HG02943 (cell line): ENCODE measurements around the gene TBXA2R.
"Not testable (repeated sequence)": the region's sequence is repeated elsewhere in the genome, so short reads cannot be mapped to it uniquely, and the experiment has no call there.

ENCODE experiments used
- ATAC-seq: cut with Tn5 transposase; IDR thresholded peaks from one replicate; pipeline ENCODE4 v1.9.1; 2021; ENCODE audit warnings: mild to moderate bottlenecking, low read depth, moderate library complexity; ENCODE audit not compliant: unreplicated experiment

Gene TBXA2R

DNA sequence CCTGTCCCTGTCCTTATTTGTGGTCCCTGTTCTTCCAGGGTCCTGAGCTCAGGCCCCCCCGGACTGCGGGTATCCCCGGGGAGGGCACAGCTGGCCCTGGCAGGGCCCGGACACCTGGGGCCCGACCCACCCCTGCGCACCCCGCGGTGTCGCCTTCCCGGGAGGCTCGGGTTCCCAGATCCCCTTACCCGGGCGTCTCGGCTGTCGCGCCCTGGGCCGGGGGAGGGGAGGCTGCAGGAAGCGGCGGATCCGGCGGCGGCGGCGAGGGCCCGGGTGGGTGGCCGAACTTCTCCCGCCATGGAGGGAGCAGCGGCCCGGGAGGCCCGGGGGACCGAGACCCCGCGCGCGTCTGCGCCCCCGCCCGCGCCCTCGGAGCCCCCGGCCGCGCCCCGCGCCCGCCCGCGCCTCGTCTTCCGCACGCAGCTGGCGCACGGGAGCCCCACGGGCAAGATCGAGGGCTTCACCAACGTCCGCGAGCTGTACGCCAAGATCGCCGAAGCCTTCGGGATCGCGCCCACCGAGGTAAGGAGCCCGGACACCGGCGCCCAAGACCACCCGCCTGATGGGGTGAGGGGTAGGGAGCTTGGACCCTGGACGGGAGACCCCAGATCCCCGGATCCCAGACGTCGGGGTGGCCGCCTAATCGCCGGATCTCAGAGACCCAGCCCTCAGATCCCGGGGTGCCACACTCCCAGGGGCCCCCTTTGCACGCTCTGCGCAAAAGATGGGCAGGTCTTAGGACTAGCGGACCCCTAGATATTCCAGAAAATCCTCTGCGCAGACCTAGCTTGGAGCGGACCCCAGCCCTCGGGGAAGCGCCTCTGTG is 21.2 kb downstream of the TBXA2R start, which contains the start of gene GIPC3:
TSS of gene GIPC3 (plus strand) at position 178 of the 826 bp plus-strand sequence. CDS start at position 298, 120 bp downstream.
- ATAC-seq: no peak

DNA sequence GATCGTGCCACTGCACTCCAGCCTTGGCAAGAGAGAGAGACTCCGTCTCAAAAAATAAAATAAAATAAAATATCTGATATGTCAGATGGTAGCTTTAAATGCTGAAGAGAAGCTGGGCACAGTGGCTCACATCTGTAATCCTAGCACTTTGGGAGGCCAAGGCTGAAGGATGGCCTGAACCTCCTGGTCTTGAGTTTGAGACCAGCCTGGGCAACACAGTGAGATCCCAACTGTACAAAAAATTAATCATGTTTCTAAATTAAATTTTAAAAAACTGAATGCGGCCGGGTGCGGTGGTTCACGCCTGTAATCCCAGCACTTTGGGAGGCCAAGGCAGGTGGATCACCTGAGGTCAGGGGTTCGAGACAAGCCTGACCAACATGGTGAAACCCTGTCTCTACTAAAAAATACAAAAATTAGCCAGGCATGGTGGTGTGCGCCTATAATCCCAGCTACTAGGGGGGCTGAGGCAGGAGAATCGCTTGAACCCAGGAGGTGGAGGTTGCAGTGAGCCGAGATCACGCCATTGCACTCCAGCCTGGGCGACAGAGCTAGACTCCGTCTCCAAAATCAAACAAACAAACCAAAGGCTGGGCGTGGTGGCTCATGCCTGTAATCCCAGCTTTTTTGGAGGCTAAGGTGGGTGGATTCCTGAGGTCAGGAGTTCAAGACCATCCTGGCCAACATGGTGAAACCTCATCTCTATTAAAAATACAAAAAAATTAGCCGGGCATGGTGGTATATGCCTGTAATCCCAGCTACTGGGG is 22.5 kb downstream of the TBXA2R start:
- ATAC-seq: not testable (repeated sequence)

DNA sequence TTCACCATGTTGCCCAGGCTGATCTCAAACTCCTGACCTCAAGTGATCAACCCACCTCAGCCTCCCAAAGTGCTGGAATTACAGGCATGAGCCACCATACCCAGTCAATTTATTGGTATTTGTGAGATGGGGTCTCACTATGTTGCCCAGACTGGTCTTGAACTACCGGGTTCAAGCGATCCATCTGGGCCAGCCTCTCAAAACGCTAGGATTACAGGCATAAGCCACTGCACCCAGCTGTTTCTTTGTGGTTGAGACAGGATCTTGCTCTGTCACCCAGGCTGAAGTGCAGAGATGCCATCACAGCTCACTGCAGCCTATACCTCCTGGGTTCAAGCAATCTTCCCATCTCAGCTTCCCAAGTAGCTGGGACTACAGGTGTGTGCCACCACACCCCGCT is 24.9 kb downstream of the TBXA2R start:
- ATAC-seq: not testable (repeated sequence)

DNA sequence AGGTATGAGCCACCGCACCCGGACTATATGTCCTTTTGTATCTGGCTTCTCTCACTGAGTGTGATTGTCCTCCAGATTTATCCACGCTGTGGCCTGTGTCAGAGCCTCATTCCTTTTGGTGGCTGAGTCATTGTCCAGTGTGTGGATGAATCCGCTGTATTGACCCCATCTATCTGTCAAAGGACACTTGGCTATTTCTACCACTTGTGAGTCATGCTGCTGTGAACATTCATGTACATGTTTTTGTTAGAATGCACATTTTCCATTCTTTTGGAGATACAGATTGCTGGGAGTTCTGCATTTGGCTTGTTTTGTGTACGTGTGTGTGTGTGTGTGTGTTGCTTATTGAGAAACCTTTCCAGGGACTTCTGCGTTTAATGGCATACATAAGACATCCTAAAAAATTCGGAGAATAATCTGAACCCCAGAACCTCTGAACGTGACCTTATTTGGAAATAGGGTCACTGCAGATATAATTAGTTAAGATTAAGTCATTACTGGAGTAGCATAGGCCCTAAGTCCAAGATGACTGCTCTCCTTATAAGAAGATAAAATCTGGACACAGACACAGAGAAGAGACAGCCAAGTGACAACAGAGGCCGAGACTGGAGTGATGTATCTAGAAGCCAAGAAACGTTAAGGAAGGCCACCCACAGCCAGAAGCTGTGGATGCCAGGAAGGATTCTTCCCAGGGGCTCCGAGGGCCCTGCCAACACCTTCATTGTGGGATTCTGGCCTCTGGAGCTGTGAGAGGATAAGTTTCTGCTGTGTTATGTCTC is 26.3 kb downstream of the TBXA2R start:
- no peak for ATAC-seq

DNA sequence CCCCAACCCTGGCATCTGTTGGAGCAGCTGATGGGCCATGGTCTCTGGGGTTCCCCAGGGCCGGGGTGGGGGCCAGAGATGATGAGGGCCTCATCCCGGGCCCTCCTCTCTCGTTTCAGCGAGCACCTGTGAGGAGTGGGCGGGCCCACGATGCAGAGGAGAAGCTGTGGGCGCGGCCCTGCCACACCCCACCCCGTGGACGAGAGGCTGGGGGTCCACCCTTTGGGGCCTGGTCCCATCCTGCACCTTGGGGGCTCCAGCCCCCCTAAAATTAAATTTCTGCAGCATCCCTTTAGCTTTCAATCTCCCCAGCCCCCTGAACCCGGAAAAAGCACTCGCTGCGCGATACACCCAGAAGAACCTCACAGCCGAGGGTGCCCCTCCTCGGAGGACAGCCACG is 28.3 kb downstream of the TBXA2R start:
- no peak for ATAC-seq

DNA sequence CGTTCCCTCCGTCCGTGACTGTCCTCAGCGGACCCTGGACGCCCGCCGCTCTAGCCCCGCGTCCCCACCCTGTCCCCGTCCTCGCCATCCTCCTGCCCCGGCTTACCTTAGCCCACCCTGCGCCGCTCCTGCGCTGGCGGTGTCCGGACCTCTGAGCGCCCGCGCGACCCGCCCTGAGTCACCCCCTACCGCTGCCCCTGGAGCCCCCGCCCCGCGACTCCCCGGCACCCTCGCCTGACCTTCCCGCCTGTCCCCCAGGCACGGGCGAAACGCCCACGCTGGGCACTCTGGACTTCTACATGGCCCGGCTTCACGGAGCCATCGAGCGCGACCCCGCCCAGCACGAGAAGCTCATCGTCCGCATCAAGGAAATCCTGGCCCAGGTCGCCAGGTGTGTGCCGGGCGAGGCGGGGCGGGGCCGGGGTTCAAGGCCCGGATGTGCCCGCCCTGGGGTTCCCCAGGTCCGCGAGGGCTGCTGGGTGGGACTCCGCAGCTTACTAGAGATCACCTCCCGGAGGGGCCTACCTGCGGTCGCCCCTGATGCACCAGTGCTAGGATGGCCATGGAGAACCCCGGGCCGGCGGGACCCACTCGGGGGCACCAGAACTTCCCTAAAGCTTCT is 28.8 kb downstream of the TBXA2R start:
- ATAC-seq: no peak

DNA sequence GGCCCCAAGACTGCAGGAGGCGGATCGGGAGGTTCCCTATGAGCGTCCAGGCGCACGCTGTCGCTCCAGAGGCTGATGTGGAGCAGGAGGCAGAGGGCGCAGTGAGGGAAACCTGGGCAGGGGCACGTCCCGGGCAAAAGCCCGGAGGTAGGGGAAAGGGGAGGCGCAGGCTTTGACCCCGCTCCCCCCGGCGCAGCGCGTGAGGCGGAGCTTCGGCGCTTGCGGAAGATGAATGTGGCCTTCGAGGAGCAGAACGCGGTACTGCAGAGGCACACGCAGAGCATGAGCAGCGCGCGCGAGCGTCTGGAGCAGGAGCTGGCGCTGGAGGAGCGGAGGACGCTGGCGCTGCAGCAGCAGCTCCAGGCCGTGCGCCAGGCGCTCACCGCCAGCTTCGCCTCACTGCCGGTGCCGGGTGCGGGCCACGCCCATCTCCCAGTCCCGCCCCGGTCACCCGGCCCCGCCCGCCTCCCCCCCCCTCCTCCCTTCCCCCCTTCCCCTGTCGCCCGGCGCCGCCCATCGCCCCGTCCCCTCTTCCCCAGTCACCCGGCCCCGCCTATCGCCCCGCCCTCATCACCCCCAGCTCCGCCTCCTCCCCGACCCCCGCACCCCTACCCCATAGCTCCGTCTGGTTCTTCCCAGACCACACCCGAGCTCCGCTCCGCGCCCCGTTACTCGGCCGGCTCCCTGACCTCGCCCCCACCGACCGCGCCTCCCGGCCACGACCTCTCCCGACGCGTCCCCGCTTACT is 29.8 kb downstream of the TBXA2R start:
- ATAC-seq: no peak

DNA sequence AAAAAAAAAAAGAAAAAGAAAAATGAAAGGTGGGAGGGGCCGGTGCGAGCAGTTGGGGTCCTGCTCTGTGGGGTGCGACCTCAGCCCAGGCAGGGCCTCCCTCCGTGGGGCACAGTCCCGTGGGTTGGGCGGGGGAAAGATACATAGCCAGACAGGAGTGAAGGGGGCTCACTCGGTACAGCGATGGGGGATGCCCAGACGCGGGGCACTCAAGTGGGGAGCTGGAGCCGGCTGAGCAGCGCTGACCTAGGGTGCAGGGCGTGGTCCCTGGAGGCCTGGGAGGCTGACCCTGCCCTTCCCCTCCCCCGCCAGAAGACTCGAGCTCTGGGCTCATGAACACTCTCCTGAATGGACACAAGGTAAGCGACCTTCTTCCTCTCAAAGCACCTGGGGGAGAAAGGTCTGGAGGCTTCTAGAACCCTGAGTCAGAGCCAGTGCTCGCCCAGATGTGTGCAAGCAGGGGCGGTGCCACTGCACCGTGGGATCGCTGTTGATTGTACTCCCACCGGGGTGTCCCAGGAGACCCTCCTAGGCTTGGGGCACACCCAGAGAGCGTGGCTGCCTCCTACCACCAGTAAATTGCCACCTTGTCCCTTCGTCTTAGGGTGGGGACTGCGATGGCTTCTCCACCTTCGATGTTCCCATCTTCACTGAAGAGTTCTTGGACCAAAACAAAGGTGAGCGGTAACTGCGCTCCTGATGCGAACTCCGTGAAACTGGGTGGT is 30.6 kb downstream of the TBXA2R start:
- no peak for ATAC-seq

DNA sequence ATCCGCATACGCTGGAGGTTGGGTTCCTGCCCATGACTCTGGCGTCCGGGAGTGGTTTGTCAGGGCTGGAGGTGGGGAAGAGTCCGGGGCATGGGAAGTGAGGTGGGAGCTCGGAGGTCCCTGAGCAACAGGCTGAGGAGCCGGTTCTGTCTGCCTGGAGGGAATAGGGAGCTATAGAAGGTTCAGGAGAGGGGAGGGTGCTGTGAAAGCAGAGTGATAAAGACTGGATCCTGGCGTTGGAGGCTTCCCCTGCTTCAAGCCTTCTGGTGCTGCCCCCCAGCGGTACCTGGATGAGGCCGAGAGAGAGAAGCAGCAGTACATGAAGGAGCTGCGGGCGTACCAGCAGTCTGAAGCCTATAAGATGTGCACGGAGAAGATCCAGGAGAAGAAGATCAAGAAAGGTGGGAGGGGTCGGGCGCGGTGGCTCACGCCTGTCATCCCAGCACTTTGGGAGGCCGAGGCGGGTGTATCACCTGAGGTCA is 31.4 kb downstream of the TBXA2R start:
- no peak for ATAC-seq

DNA sequence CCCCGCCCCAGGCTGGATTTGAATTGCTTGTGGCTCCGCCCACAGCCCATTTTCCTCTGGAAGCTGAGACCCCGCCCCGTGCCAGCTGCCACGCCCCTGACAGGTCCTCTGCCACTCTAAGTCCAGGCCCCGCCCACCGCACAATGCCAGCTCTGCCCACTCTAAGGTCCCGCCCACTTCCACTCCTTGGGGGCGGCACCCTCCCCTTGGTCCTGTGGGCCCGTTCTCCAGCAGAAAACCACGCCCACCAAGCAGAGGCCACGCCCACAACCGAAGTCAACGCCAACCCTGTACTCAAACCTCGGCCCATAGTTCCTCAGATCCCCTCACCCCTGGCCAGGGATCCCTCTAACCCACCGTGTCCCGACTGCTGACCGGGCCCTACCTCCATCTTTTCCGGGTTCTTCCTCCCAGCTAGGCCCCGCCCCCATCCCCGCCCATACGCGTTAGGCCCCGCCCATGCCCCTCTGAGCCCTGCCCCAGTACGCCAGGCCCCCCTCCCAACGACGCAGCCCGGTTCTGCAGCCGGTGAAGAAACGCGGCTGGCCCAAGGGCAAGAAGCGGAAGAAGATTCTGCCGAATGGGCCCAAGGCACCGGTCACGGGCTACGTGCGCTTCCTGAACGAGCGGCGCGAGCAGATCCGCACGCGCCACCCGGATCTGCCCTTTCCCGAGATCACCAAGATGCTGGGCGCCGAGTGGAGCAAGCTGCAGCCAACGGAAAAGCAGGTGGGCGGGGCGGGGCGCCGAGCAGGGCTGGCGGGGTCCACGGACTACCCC is 32.6 kb downstream of the TBXA2R start:
- ATAC-seq: no peak

DNA sequence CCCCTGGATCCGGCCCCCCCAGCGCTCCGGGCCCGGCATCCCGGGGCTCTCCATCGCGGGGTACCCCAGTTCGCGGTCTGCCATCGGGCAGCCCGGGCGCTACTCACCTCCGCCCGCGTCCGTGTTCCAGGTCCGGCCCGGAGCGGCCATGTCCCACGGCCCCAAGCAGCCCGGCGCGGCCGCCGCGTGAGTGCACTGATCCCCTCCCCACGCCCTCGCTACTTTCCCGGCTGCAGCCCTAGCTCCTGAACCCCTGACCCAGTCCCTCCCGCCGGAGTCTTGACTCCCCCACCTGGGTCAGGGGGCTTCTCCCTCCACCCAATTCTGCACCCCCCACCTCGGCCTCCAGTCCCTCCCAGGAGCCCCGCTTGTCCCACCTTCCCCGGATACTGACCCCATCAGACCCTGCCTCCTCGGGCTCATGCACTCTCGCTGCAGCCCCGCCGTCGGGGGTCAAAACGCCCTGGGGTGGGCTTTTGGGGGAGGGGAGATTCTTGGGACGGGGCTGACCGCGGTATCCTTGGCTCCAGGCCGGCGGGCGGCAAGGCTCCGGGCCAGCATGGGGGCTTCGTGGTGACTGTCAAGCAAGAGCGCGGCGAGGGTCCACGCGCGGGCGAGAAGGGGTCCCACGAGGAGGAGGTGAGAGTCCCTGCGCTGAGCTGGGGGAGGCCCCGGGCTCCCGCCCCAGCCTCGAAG is 33.4 kb downstream of the TBXA2R start:
- ATAC-seq: peak; percentile 1

DNA sequence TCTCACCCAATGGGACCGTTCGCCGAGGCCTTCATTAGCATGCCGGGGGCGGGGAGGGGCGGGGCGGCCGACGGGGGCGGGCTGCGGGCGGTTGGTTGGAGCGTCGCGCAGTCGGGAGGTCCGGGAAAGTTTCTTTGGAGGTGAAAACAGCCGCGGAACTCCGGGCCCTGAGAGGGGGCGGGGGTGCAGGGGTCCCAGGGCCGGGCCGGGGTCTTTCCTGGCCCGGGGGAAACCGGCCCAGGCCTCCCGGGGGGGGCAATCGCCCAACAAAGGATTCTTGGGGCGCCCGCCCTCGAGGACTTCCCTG is 33.9 kb downstream of the TBXA2R start, which contains the start of gene HMG20B:
TSS of gene HMG20B (plus strand) at position 90 of the 307 bp plus-strand sequence. CDS start 366 bp downstream, outside the sequence.
- ATAC-seq: peak; percentile 2

DNA sequence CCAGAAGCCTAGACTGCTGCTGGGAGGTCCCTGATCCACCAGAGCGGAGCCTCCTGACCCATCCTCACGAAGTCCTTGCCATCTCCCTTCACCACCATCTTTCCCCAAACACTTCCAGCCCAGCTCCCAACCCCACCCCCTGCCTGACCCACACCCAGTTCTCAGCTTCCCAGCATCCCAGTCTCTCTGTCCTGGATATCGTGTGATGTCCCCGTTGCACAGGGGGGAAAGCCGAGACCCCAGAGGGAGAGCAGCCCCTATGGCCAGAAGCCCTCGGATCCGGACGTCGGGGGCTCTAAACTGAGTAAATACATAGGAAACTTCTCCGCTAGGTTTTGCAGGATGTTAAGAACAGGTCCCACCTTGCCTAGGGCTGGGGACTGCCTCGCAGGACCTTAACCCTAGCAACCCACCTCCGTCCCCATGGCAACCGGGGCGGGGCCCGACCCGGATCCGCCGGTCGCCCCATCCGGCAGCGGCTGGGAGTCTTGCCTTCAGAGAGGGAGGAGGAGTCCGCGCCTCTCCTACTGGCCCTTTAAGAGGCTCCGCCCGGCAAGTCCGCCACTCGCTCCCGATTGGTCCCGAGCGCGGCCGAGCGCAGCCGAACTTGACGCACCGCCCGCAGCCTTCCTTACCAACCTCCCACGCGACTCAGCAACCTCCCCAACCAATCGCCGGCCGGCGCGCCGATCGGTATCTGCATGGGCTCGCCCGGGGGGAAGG is 34.4 kb downstream of the TBXA2R start:
- peak; percentile 79 for ATAC-seq

DNA sequence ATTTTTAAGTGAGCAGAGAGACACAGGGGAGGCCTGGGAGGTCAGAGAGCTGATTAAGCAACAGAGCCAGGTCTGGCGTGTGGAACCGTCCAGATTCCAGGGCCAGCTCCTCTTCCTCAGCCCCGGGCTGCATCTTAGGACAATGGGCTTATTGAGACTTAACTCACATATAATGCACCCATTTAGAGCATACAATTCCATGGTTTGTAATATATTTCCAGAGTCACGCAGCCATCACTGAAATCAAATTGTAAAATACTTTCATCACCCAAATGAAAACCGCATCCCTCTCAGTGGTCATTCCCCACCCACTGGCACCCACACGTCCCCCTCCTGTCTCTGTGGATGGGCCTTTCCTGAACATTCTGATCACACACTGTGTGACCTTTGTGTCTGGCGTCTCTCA is 36.1 kb downstream of the TBXA2R start:
- ATAC-seq: no peak

DNA sequence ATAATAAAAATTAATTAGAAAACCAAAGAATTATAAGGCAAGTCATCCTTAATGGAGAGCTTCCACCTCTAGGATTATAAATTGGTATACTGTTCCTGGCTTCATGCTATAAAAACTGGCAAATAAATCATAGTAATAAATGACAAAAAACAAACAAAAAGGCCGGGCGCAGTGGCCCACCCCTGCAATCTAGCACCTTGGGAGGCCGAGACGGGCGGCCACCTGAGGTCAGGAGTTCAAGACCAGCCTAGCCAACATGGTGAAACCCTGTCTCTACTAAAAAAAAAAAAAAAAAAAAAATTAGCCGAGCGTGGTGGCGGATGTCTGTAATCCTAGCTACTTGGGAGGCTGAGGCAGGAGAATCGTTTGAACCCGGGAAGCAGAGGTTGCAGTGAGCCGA is 36.6 kb downstream of the TBXA2R start:
- not testable (repeated sequence) for ATAC-seq

DNA sequence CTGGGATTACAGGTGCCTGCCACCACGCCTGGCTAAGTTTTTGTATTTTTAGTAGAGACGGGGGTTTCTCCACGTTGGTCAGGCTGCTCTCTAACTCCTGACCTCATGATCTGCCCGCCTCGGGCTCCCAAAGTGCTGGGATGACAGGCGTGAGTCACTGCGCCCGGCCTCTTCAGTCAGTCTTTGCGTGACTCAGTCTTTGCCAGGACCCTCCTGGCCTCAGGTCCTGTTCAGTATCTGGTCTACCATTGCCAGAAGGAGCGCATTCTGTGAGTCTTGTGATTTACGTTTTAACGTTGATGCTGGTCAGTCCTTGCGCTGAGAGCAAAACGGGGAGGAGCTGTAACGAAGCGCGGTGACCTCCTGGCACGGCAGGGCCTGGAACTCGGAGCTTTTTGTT is 41.5 kb downstream of the TBXA2R start:
- ATAC-seq: no peak
